Naive B cell (primary cell): ENCODE data around the gene STX1B. TPM values are rescaled to one million over a fixed set of nuclear protein-coding genes. Genes with fewer than 3 reads are reported as not detected.
A peak's percentile ranks its signal among the peaks of the same experiment; 100 is the strongest.

ENCODE experiments used
- ATAC-seq, 2 donors: fragments of 150-1000 bp; cut with Tn5 transposase; 2 replicates each; pipeline ENCODE4 v1.10.0; 2021; ENCODE audit warnings: low read depth in 2 of 2, mild to moderate bottlenecking in 2 of 2, moderate library complexity in 2 of 2
- DNase-seq: peaks from one replicate; pipeline ENCODE4 v3.0.0; 2022
- H3K27ac Mint-ChIP-seq, 6 donors: one replicate each; pipeline ENCODE4 v1.8.0; 2020 to 2022; ENCODE audit warnings: mild to moderate bottlenecking in 6 of 6, mixed read lengths in 6 of 6, moderate library complexity in 5 of 6, inconsistent platforms in 2 of 6
- H3K27me3 Mint-ChIP-seq, 3 donors: one replicate each; pipeline ENCODE4 v1.8.0; 2021 to 2022; ENCODE audit warnings: mixed read lengths in 3 of 3, mild to moderate bottlenecking in 1 of 3
- H3K36me3 Mint-ChIP-seq, 2 donors: one replicate each; pipeline ENCODE4 v1.8.0; 2020 to 2022; ENCODE audit warnings: mixed read lengths in 2 of 2, inconsistent platforms in 1 of 2, mild to moderate bottlenecking in 1 of 2
- H3K4me1 Mint-ChIP-seq, 3 donors: one replicate each; pipeline ENCODE4 v1.8.0; 2020 to 2022; ENCODE audit warnings: mixed read lengths in 3 of 3, inconsistent platforms in 1 of 3, mild to moderate bottlenecking in 1 of 3, moderate library complexity in 1 of 3
- H3K4me3 Mint-ChIP-seq, 8 donors: one replicate each; pipeline ENCODE4 v1.8.0; 2020 to 2022; ENCODE audit warnings: mild to moderate bottlenecking in 8 of 8, mixed read lengths in 8 of 8, moderate library complexity in 8 of 8, inconsistent platforms in 2 of 8
- H3K9me3 Mint-ChIP-seq, 7 donors: one replicate each; pipeline ENCODE4 v1.8.0; 2020 to 2022; ENCODE audit warnings: mixed read lengths in 7 of 7, mild to moderate bottlenecking in 5 of 7, inconsistent platforms in 2 of 7, moderate library complexity in 1 of 7
- polyA plus RNA-seq, 6 donors: library from polyadenylated mRNA; unstranded; fragments of 300-500 nt; fragmentation: Illumina TruSeq; gene quantifications; one replicate each; pipeline ENCODE4 v1.2.3, GENCODE V29; 2021; ENCODE audit warnings: low read depth in 6 of 6

The STX1B gene
- not detected for polyA plus RNA-seq

GRCh38 chr16:31010585-31011325 lies at the start of gene STX1B:
Gene STX1B (minus strand): TSS chr16:31010638. CDS start chr16:31010396, 242 bp downstream.
- peak in 1 of 2 donors; percentile 49 for ATAC-seq
- Mint-ChIP-seq H3K36me3 (peaks cover 0 to 6% of the 10 kb centered on the region in 2 donors), H3K27ac (peak within 1 kb of the TSS in 3 of 6 donors; percentile 10 to 64 (median 47)), H3K4me1 (peaks cover 12 to 30% (median 26%) of the 10 kb centered on the region in 3 donors), H3K27me3 (peaks cover 29 to 56% (median 50%) of the 10 kb centered on the region in 3 donors), H3K9me3 (peaks cover 0 to 4% (median 0%) of the 10 kb centered on the region in 7 donors), H3K4me3 (peak within 1 kb of the TSS in 7 of 8 donors; percentile 52 to 87 (median 70))
- DNase-seq, result no peak

GRCh38 chr16:31055613-31056012 lies 45.2 kb upstream of the STX1B start:
- Mint-ChIP-seq H3K4me3 (no peak overlapping the region), H3K4me1 (peaks cover 0 to 3% (median 2%) of the 10 kb centered on the region in 3 donors), H3K9me3 (no peaks in the 10 kb centered on the region), H3K27ac (peak overlapping the region in 1 of 6 donors; percentile 38), H3K27me3 (no peaks in the 10 kb centered on the region), H3K36me3 (peaks cover 0 to 4% of the 10 kb centered on the region in 2 donors)
- DNase-seq, result no peak
- ATAC-seq, result no peak

GRCh38 chr16:31052114-31052513 lies 41.7 kb upstream of the STX1B start:
- no peak for ATAC-seq
- no peaks in the 10 kb centered on the region for H3K27me3 Mint-ChIP-seq
- H3K27ac Mint-ChIP-seq, result no peak overlapping the region
- H3K4me1 Mint-ChIP-seq, result peaks cover 7 to 15% (median 7%) of the 10 kb centered on the region in 3 donors
- H3K4me3 Mint-ChIP-seq, result no peak overlapping the region
- H3K9me3 Mint-ChIP-seq, result no peaks in the 10 kb centered on the region
- peaks cover 0 to 4% of the 10 kb centered on the region in 2 donors for H3K36me3 Mint-ChIP-seq
- no peak for DNase-seq

GRCh38 chr16:31050280-31051030 lies 40.0 kb upstream of the STX1B start:
- ATAC-seq, result no peak
- H3K4me3 Mint-ChIP-seq, result no peak overlapping the region
- no peak for DNase-seq
- peaks cover 0 to 4% of the 10 kb centered on the region in 2 donors for H3K36me3 Mint-ChIP-seq
- H3K27me3 Mint-ChIP-seq, result no peaks in the 10 kb centered on the region
- H3K27ac Mint-ChIP-seq, result no peak overlapping the region
- peaks cover 7 to 13% (median 7%) of the 10 kb centered on the region in 3 donors for H3K4me1 Mint-ChIP-seq
- no peaks in the 10 kb centered on the region for H3K9me3 Mint-ChIP-seq

GRCh38 chr16:31043898-31044481 lies 33.6 kb upstream of the STX1B start:
- peaks cover 0 to 7% (median 7%) of the 10 kb centered on the region in 3 donors for H3K4me1 Mint-ChIP-seq
- no peaks in the 10 kb centered on the region for H3K27me3 Mint-ChIP-seq
- no peak overlapping the region for H3K27ac Mint-ChIP-seq
- H3K36me3 Mint-ChIP-seq, result peaks cover 3 to 17% of the 10 kb centered on the region in 2 donors
- ATAC-seq (no peak), DNase-seq (no peak)
- H3K9me3 Mint-ChIP-seq, result no peaks in the 10 kb centered on the region
- H3K4me3 Mint-ChIP-seq, result no peak overlapping the region

GRCh38 chr16:31043352-31043751 lies 32.9 kb upstream of the STX1B start:
- H3K4me3 Mint-ChIP-seq, result no peak overlapping the region
- ATAC-seq, result no peak

GRCh38 chr16:31042866-31043265 lies 32.4 kb upstream of the STX1B start:
- Mint-ChIP-seq H3K27me3 (no peaks in the 10 kb centered on the region), H3K4me1 (peaks cover 0 to 9% (median 0%) of the 10 kb centered on the region in 3 donors), H3K4me3 (peak overlapping the region in 1 of 8 donors; percentile 42), H3K36me3 (peaks cover 3 to 22% of the 10 kb centered on the region in 2 donors), H3K9me3 (no peaks in the 10 kb centered on the region), H3K27ac (no peak overlapping the region)
- DNase-seq, result no peak
- no peak for ATAC-seq

More at GRCh38 chr16:31043352-31043751, 32.9 kb upstream of the STX1B start:
- peaks cover 3 to 22% of the 10 kb centered on the region in 2 donors for H3K36me3 Mint-ChIP-seq
- no peaks in the 10 kb centered on the region for H3K9me3 Mint-ChIP-seq
- peaks cover 0 to 9% (median 1%) of the 10 kb centered on the region in 3 donors for H3K4me1 Mint-ChIP-seq
- H3K27ac Mint-ChIP-seq, result no peak overlapping the region
- H3K27me3 Mint-ChIP-seq, result no peaks in the 10 kb centered on the region
- no peak for DNase-seq

- no peaks in the 10 kb centered on the region for H3K27me3 Mint-ChIP-seq
Measured at GRCh38 chr16:31038993-31039392, 28.6 kb upstream of the STX1B start.

GRCh38 chr16:31036691-31037090 lies 26.3 kb upstream of the STX1B start:
- H3K4me3 Mint-ChIP-seq, result peak overlapping the region in 3 of 8 donors; percentile 12 to 96 (median 76)
- no peaks in the 10 kb centered on the region for H3K27me3 Mint-ChIP-seq
- no peak for DNase-seq
- peaks cover 3 to 30% of the 10 kb centered on the region in 2 donors for H3K36me3 Mint-ChIP-seq
- H3K4me1 Mint-ChIP-seq, result peaks cover 26 to 43% (median 29%) of the 10 kb centered on the region in 3 donors
- no peak for ATAC-seq
- H3K9me3 Mint-ChIP-seq, result no peaks in the 10 kb centered on the region
- H3K27ac Mint-ChIP-seq, result peak overlapping the region in 2 of 6 donors; percentile 47 to 64

More at GRCh38 chr16:31038993-31039392, 28.6 kb upstream of the STX1B start:
- no peaks in the 10 kb centered on the region for H3K9me3 Mint-ChIP-seq
- peaks cover 3 to 22% of the 10 kb centered on the region in 2 donors for H3K36me3 Mint-ChIP-seq
- H3K4me3 Mint-ChIP-seq, result no peak overlapping the region
- peak overlapping the region in 1 of 6 donors; percentile 51 for H3K27ac Mint-ChIP-seq
- DNase-seq (no peak), ATAC-seq (no peak)
- peaks cover 15 to 26% (median 15%) of the 10 kb centered on the region in 3 donors for H3K4me1 Mint-ChIP-seq

GRCh38 chr16:31033709-31034492 lies 23.5 kb upstream of the STX1B start:
- Mint-ChIP-seq H3K9me3 (no peaks in the 10 kb centered on the region), H3K27ac (peak overlapping the region; percentile 98 to 100 (median 99)), H3K36me3 (peaks cover 0 to 12% of the 10 kb centered on the region in 2 donors), H3K27me3 (no peaks in the 10 kb centered on the region), H3K4me1 (peaks cover 28 to 36% (median 29%) of the 10 kb centered on the region in 3 donors), H3K4me3 (peak overlapping the region; percentile 95 to 100 (median 98))
- ATAC-seq, result peak; percentile 18 to 24
- peak; percentile 80 for DNase-seq

GRCh38 chr16:31032736-31033708 lies 22.6 kb upstream of the STX1B start, which contains the start of gene STX4:
Gene STX4 (plus strand): TSS chr16:31033558. CDS start chr16:31033806, 248 bp downstream.
- peak within 1 kb of the TSS; percentile 98 to 100 (median 99) for H3K27ac Mint-ChIP-seq
- ATAC-seq (peak; percentile 77), DNase-seq (peak; percentile 98)
- H3K4me3 Mint-ChIP-seq, result peak within 1 kb of the TSS; percentile 95 to 100 (median 98)
- no peaks in the 10 kb centered on the region for H3K9me3 Mint-ChIP-seq
- peaks cover 28 to 33% (median 29%) of the 10 kb centered on the region in 3 donors for H3K4me1 Mint-ChIP-seq
- peaks cover 0 to 8% of the 10 kb centered on the region in 2 donors for H3K36me3 Mint-ChIP-seq
- no peaks in the 10 kb centered on the region for H3K27me3 Mint-ChIP-seq
